CD4-positive, CD25-positive, alpha-beta regulatory T cell (primary cell): ENCODE data around the gene TTC28. TPM values are rescaled to one million over a fixed set of nuclear protein-coding genes. Genes with fewer than 3 reads are reported as not detected.
"Not testable (repeated sequence)": the region's sequence is repeated elsewhere in the genome, so short reads cannot be mapped to it uniquely, and the experiment has no call there.

ENCODE experiments used
- ATAC-seq, 2 donors: fragments of 150-1000 bp; cut with Tn5 transposase; one replicate each; pipeline ENCODE4 v1.10.0; 2021; ENCODE audit warnings: low read depth in 2 of 2, moderate number of reproducible peaks in 2 of 2, moderate library complexity in 1 of 2
- DNase-seq, 3 donors: peaks; one replicate each; pipeline versions ENCODE4 v3.0.0 to v3.0.0-alpha.2; 2012 to 2022; ENCODE audit warnings: mixed read lengths in 1 of 3
- H3K27ac ChIP-seq: one replicate; pipeline ENCODE4 v1.7.0; 2013; ENCODE audit warnings: mild to moderate bottlenecking, low read length; ENCODE audit not compliant: insufficient read depth, poor library complexity, severe bottlenecking
- H3K27me3 ChIP-seq: one replicate; pipeline ENCODE4 v1.7.0; 2013; ENCODE audit warnings: low read length; ENCODE audit not compliant: control insufficient read depth, insufficient read depth
- H3K36me3 ChIP-seq: one replicate; pipeline ENCODE4 v1.7.0; 2013; ENCODE audit warnings: mild to moderate bottlenecking, low read length, moderate library complexity; ENCODE audit not compliant: control insufficient read depth, insufficient read depth
- H3K4me1 ChIP-seq: 2 replicates; pipeline ENCODE4 v1.7.0; 2013; ENCODE audit warnings: mild to moderate bottlenecking, low read length; ENCODE audit not compliant: insufficient read depth, control insufficient read depth, poor library complexity, severe bottlenecking
- H3K4me3 ChIP-seq: one replicate; pipeline ENCODE4 v1.7.0; 2013; ENCODE audit warnings: low read depth, mild to moderate bottlenecking, low read length, moderate library complexity
- H3K9me3 ChIP-seq, 2 experiments: 1 replicate in 1 of 2; 2 replicates in 1 of 2; pipeline ENCODE4 v1.7.0; 2013; ENCODE audit warnings: low read length in 2 of 2, mild to moderate bottlenecking in 1 of 2, moderate library complexity in 1 of 2; ENCODE audit not compliant: control insufficient read depth in 2 of 2
- H3K27ac Mint-ChIP-seq, 3 donors: one replicate each; pipeline ENCODE4 v1.8.0; 2020 to 2022; ENCODE audit warnings: mild to moderate bottlenecking in 3 of 3, mixed read lengths in 3 of 3, moderate library complexity in 2 of 3
- H3K27me3 Mint-ChIP-seq: one replicate; pipeline ENCODE4 v1.8.0; 2022; ENCODE audit warnings: mild to moderate bottlenecking, mixed read lengths
- H3K36me3 Mint-ChIP-seq: one replicate; pipeline ENCODE4 v1.8.0; 2020; ENCODE audit warnings: mixed read lengths
- H3K4me1 Mint-ChIP-seq, 4 donors: one replicate each; pipeline ENCODE4 v1.8.0; 2020 to 2022; ENCODE audit warnings: mixed read lengths in 4 of 4, mild to moderate bottlenecking in 1 of 4
- H3K4me3 Mint-ChIP-seq, 4 donors: one replicate each; pipeline ENCODE4 v1.8.0; 2020 to 2022; ENCODE audit warnings: mild to moderate bottlenecking in 4 of 4, mixed read lengths in 4 of 4, moderate library complexity in 3 of 4
- H3K9me3 Mint-ChIP-seq, 7 donors: one replicate each; pipeline ENCODE4 v1.8.0; 2020 to 2022; ENCODE audit warnings: mixed read lengths in 7 of 7, mild to moderate bottlenecking in 3 of 7, moderate library complexity in 2 of 7
- polyA plus RNA-seq, 4 donors: library from polyadenylated mRNA; unstranded; fragments of 300-500 nt; fragmentation: Illumina TruSeq; gene quantifications; one replicate each; pipeline ENCODE4 v1.2.3, GENCODE V29; 2021
- total RNA-seq: library from RNA; stranded (reverse); gene quantifications from one replicate; pipeline ENCODE4 v1.2.3, GENCODE V29; 2022

Gene TTC28
- total and polyA plus RNA-seq, 5 donors from 2014 or later, result 0.02 to 2.7 (median 0.28) TPM; not detected in 1

DNA sequence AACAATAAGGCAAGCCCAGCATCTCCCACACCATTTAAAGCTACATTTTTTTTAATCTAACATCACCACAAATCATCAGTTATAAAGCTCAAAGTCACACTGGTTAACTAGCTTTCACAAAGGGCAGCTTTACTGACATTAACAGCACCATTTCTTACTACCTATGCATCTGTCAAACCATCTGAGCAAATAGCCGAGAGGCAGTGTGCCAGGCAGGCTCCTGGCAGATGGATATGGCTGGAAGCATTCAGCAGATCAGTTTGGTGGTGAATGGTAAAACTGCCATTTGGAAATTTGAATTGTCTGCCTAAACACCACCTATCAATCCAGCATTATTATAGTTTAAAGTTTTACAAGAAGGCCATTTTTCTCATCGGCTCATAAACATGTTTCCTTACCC lies 131.2 kb downstream of the TTC28 start:
- Histone ChIP-seq H3K4me1 (no peaks in the 10 kb centered on the region), H3K27ac (no peak overlapping the region), H3K9me3 (no peaks in the 10 kb centered on the region), H3K36me3 (no peaks in the 10 kb centered on the region), H3K27me3 (no peaks in the 10 kb centered on the region), H3K4me3 (no peak overlapping the region)
- Mint-ChIP-seq H3K9me3 (peaks cover 0 to 3% (median 0%) of the 10 kb centered on the region in 7 donors), H3K27me3 (peaks cover 5% of the 10 kb centered on the region), H3K36me3 (no peaks in the 10 kb centered on the region), H3K27ac (no peak overlapping the region), H3K4me1 (no peaks in the 10 kb centered on the region), H3K4me3 (peak overlapping the region in 1 of 4 donors; percentile 90)
- DNase-seq (no peak), ATAC-seq (no peak)

DNA sequence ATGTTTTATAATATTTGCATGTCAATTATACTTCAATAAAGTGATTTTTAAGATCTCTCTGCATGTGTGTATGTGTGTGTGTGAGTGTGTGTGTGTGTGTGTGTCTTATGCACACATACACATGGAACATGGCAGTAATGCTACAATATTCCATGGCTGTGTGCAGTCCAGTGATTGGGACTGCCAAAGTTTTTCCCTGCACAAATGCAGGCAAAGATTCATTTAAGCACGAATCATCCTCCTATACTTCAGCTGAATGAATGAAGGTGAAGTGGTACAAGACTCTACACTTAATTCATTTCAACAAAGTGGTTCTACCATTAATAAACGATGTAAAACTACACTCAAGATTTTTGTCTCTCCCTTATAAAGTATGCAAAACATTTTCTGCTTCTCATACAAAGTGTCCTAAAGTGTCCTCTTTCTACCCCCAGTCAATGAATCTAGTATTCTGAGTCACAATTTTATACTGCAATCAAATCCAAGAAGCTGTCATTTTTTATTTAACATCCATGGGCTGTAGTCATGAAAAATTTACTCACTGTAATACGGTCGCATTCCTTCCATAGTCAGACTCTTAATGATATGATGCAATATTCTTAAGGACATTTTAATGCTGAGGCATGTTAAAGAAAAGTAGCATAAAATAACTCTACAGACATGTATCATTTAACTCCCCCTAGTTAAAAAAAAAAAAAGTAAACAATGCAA lies 132.4 kb downstream of the TTC28 start:
- Mint-ChIP-seq H3K4me1 (no peaks in the 10 kb centered on the region), H3K27ac (no peak overlapping the region), H3K27me3 (peaks cover 12% of the 10 kb centered on the region), H3K9me3 (peaks cover 0 to 7% (median 0%) of the 10 kb centered on the region in 7 donors), H3K36me3 (no peaks in the 10 kb centered on the region), H3K4me3 (no peak overlapping the region)
- no peak for DNase-seq
- no peak for ATAC-seq
- Histone ChIP-seq H3K4me1 (no peaks in the 10 kb centered on the region), H3K4me3 (no peak overlapping the region), H3K36me3 (no peaks in the 10 kb centered on the region), H3K27me3 (peaks cover 2% of the 10 kb centered on the region), H3K9me3 (no peaks in the 10 kb centered on the region), H3K27ac (no peak overlapping the region)

DNA sequence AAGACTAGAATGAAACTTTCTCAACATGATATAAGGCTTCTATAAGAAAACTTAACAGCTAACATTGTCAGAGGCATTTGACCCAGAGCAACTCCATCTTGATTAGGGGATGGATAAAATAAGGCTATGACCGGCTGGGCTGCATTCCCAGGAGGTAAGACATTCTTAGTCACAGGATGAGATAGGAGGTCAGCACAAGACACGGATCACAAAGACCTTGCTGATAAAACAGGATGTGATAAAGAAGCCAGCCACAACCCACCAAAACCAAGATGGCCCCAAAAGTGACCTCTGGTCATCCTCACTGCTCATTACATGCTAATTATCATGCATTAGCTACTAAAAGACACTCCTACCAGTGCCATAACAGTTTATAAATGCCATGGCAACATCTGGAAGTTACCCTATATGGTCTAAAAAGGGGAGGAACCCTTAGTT lies 135.2 kb downstream of the TTC28 start:
- H3K4me3 ChIP-seq, result no peak overlapping the region
- H3K9me3 Mint-ChIP-seq, result peaks cover 0 to 4% (median 2%) of the 10 kb centered on the region in 7 donors
- no peak overlapping the region for H3K27ac Mint-ChIP-seq
- peaks cover 2% of the 10 kb centered on the region for H3K27me3 ChIP-seq
- DNase-seq (no peak), ATAC-seq (no peak)
- no peaks in the 10 kb centered on the region for H3K36me3 ChIP-seq
- H3K4me1 Mint-ChIP-seq, result no peaks in the 10 kb centered on the region
- H3K4me1 ChIP-seq, result no peaks in the 10 kb centered on the region
- H3K36me3 Mint-ChIP-seq, result no peaks in the 10 kb centered on the region
- no peak overlapping the region for H3K4me3 Mint-ChIP-seq
- peaks cover 12% of the 10 kb centered on the region for H3K27me3 Mint-ChIP-seq
- H3K27ac ChIP-seq, result no peak overlapping the region
- H3K9me3 ChIP-seq, result peaks cover 0 to 1% of the 10 kb centered on the region in 2 experiments

DNA sequence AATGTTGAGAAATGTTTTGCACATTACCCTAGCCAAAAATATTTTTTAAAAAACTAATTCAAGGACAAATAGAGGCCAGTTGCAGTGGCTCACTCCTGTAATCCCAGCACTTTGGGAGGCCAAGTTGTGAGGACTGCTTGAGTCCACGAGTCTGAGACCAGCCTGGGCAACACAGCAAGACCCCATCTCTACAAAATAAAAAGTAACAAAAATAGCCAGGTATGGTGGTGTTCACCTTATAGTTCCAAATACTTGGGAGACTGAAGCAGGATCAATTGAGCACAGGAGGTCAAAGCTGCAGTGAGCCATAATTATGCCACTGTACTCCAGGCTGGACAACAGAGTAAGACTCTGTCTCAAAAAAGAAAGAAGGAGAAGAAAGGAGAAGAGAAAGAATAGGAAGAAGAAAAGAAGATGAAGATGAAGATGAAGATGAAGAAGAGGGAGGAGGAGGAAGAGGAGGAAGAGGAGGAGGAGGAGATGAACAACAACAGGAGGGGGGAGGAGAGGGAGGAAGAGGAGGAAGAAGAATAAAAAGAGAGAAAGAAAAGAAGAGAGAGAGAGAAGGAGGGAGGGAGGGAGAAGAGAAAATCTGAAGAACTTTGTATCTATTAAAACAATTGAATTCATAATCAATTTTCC lies 136.5 kb downstream of the TTC28 start:
- no peaks in the 10 kb centered on the region for H3K4me1 ChIP-seq
- H3K27ac Mint-ChIP-seq, result no peak overlapping the region
- H3K9me3 ChIP-seq, result peaks cover 0 to 1% of the 10 kb centered on the region in 2 experiments
- no peaks in the 10 kb centered on the region for H3K36me3 Mint-ChIP-seq
- H3K36me3 ChIP-seq, result no peaks in the 10 kb centered on the region
- no peak overlapping the region for H3K4me3 ChIP-seq
- no peak overlapping the region for H3K27ac ChIP-seq
- peaks cover 12% of the 10 kb centered on the region for H3K27me3 Mint-ChIP-seq
- H3K4me3 Mint-ChIP-seq, result no peak overlapping the region
- peaks cover 0 to 4% (median 2%) of the 10 kb centered on the region in 7 donors for H3K9me3 Mint-ChIP-seq
- H3K4me1 Mint-ChIP-seq, result no peaks in the 10 kb centered on the region
- ATAC-seq (no peak), DNase-seq (no peak)
- peaks cover 2% of the 10 kb centered on the region for H3K27me3 ChIP-seq

DNA sequence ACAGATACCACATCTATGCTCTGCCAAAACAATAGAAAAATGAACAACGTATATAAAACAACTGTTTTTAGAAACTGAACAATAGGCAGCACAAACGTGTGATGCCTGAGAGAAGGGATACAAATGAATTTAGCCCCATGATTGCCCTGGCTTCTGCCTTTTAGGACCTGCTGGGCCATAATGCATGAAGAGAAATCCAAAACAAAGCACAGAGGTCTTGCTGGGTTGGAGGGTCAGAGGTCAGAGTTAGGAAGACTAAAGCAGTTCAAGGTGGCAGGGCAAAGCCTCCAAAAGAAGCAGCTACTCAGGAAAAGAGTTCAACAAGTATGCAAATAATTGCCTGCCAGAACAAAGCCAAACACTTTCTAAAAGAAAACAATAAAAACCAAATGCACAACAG lies 138.5 kb downstream of the TTC28 start:
- H3K27me3 ChIP-seq, result peaks cover 2% of the 10 kb centered on the region
- H3K9me3 ChIP-seq, result peaks cover 0 to 1% of the 10 kb centered on the region in 2 experiments
- no peak overlapping the region for H3K4me3 ChIP-seq
- no peaks in the 10 kb centered on the region for H3K4me1 Mint-ChIP-seq
- ATAC-seq (no peak), DNase-seq (no peak)
- no peaks in the 10 kb centered on the region for H3K4me1 ChIP-seq
- H3K9me3 Mint-ChIP-seq, result peaks cover 0 to 4% (median 2%) of the 10 kb centered on the region in 7 donors
- H3K4me3 Mint-ChIP-seq, result no peak overlapping the region
- H3K27ac ChIP-seq, result no peak overlapping the region
- H3K27ac Mint-ChIP-seq, result no peak overlapping the region
- peaks cover 12% of the 10 kb centered on the region for H3K27me3 Mint-ChIP-seq
- no peaks in the 10 kb centered on the region for H3K36me3 Mint-ChIP-seq
- no peaks in the 10 kb centered on the region for H3K36me3 ChIP-seq

DNA sequence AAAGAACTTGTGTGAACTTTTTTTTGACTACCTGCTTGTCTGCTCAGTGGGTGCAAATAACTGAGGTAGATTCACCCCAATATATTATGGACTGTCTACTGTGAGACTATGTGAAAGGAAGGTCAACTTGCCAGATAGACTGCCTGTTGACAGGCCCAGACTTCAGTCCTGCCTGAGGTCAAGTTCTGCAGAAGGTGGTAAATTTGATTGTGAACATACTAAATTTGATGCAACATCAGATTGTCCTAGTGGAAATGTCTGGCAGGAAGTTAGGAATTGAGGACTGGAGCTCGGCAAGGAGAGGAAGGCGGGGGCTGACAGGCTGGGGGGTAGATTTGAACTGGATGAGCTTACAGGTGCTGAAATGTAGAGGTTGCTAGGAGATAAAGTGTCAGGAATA lies 140.7 kb downstream of the TTC28 start:
- peaks cover 2% of the 10 kb centered on the region for H3K27me3 ChIP-seq
- no peak overlapping the region for H3K27ac Mint-ChIP-seq
- H3K4me3 Mint-ChIP-seq, result no peak overlapping the region
- H3K4me1 ChIP-seq, result no peaks in the 10 kb centered on the region
- peaks cover 0 to 4% (median 2%) of the 10 kb centered on the region in 7 donors for H3K9me3 Mint-ChIP-seq
- no peaks in the 10 kb centered on the region for H3K4me1 Mint-ChIP-seq
- DNase-seq, result no peak
- peaks cover 0 to 1% of the 10 kb centered on the region in 2 experiments for H3K9me3 ChIP-seq
- no peak overlapping the region for H3K27ac ChIP-seq
- H3K36me3 ChIP-seq, result no peaks in the 10 kb centered on the region
- no peak for ATAC-seq
- no peaks in the 10 kb centered on the region for H3K36me3 Mint-ChIP-seq
- no peak overlapping the region for H3K4me3 ChIP-seq
- peaks cover 11% of the 10 kb centered on the region for H3K27me3 Mint-ChIP-seq

DNA sequence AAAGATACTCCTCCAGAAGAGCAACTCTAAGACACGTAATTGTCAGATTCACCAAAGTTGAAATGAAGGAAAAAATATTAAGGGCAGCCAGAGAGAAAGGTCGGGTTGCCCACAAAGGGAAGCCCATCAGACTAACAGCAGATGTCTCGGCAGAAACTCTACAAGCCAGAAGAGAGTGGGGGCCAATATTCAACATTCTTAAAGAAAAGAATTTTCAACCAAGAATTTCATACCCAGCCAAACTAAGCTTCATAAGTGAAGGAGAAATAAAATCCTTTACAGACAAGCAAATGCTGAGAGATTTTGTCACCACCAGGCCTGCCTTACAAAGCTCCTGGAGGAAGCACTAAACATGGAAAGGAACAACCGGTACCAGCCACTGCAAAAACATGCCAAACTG lies 149.1 kb downstream of the TTC28 start:
- H3K27ac ChIP-seq, H3K4me1 Mint-ChIP-seq, H3K27ac Mint-ChIP-seq, H3K4me3 Mint-ChIP-seq, DNase-seq, H3K4me1 ChIP-seq, H3K27me3 ChIP-seq, H3K36me3 ChIP-seq, H3K27me3 Mint-ChIP-seq, H3K36me3 Mint-ChIP-seq, H3K4me3 ChIP-seq, ATAC-seq, H3K9me3 ChIP-seq: not testable (repeated sequence)
- H3K9me3 Mint-ChIP-seq, result peaks cover 0 to 23% (median 3%) of the 10 kb centered on the region in 7 donors

DNA sequence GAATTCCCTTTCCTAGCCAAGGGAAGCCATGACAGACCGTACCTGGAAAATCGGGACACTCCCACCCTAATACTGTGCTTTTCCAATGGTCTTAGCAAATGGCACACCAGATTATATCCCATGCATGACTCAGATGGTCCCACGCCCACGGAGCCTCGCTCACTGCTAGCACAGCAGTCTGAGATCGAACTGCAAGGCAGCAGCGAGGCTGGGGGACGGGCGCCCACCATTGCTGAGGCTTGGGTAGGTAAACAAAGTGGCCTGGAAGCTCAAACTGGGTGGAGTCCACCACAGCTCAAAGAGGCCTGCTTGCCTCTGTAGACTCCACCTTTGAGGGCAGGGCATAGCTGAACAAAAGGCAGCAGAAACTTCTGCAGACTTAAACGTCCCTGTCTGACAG lies 150.5 kb downstream of the TTC28 start:
- not testable (repeated sequence) for H3K36me3 ChIP-seq, H3K36me3 Mint-ChIP-seq, H3K4me1 ChIP-seq, H3K4me1 Mint-ChIP-seq, DNase-seq, ATAC-seq, H3K27ac ChIP-seq, H3K27me3 Mint-ChIP-seq, H3K27me3 ChIP-seq, H3K9me3 ChIP-seq, H3K4me3 Mint-ChIP-seq, H3K4me3 ChIP-seq, H3K27ac Mint-ChIP-seq
- H3K9me3 Mint-ChIP-seq, result peaks cover 0 to 23% (median 3%) of the 10 kb centered on the region in 7 donors
